ENCODE measurements around the gene DOCK10. TPM values are rescaled to one million over a fixed set of nuclear protein-coding genes. Genes with fewer than 3 reads are reported as not detected.

The DOCK10 gene
- total RNA-seq, 2 experiments from 2014 or later: 343 to 344 TPM

GRCh38 chr2:224799691-224800090 is 242.6 kb downstream of the DOCK10 start:
- no peak overlapping the region for H3K27ac Mint-ChIP-seq

GRCh38 chr2:224798180-224798579 is 244.1 kb downstream of the DOCK10 start:
- Mint-ChIP-seq H3K27me3 (ENCODE audit: low read depth) (no peaks in the 10 kb centered on the region), H3K4me1 (ENCODE audit: low read depth) (no peaks in the 10 kb centered on the region), H3K9me3 (ENCODE audit: insufficient read depth) (no peaks in the 10 kb centered on the region), H3K4me3 (no peak overlapping the region), H3K36me3 (ENCODE audit: low read depth) (peaks cover 91% of the 10 kb centered on the region), H3K27ac (peak overlapping the region; percentile 36)
- ATAC-seq: no peak
- ChIA-PET CTCF (interaction anchor here (0.9 kb wide), 1 partner anchor 17 kb away, joined by 3 read pairs; no protein-coding TSS in a partner anchor), POLR2A (no interaction called here)
- no peak for DNase-seq

More at GRCh38 chr2:224799691-224800090, 242.6 kb downstream of the DOCK10 start:
- no peak for ATAC-seq
- POLR2A ChIA-PET: interaction anchor here (0.5 kb wide), 1 partner anchor 37 kb away, joined by 3 read pairs; no protein-coding TSS in a partner anchor
- no peaks in the 10 kb centered on the region for H3K4me1 Mint-ChIP-seq (ENCODE audit: low read depth)
- H3K36me3 Mint-ChIP-seq (ENCODE audit: low read depth): peaks cover 87% of the 10 kb centered on the region
- CTCF ChIA-PET: no interaction called here
- no peaks in the 10 kb centered on the region for H3K27me3 Mint-ChIP-seq (ENCODE audit: low read depth)
- H3K9me3 Mint-ChIP-seq (ENCODE audit: insufficient read depth): no peaks in the 10 kb centered on the region
- no peak overlapping the region for H3K4me3 Mint-ChIP-seq
- no peak for DNase-seq

GRCh38 chr2:224796695-224797305 is 245.5 kb downstream of the DOCK10 start:
- DNase-seq: no peak
- ChIA-PET CTCF (no interaction called here), POLR2A (no interaction called here)
- Mint-ChIP-seq H3K36me3 (ENCODE audit: low read depth) (peaks cover 83% of the 10 kb centered on the region), H3K9me3 (ENCODE audit: insufficient read depth) (no peaks in the 10 kb centered on the region), H3K27me3 (ENCODE audit: low read depth) (no peaks in the 10 kb centered on the region), H3K4me1 (ENCODE audit: low read depth) (no peaks in the 10 kb centered on the region), H3K27ac (no peak overlapping the region), H3K4me3 (no peak overlapping the region)
- ATAC-seq: no peak

- H3K4me1 Mint-ChIP-seq (ENCODE audit: low read depth): no peaks in the 10 kb centered on the region
- ChIA-PET CTCF (no interaction called here), POLR2A (no interaction called here)
- ATAC-seq (no peak), DNase-seq (no peak)
- no peak overlapping the region for H3K4me3 Mint-ChIP-seq
- H3K36me3 Mint-ChIP-seq (ENCODE audit: low read depth): peaks cover 80% of the 10 kb centered on the region
- no peak overlapping the region for H3K27ac Mint-ChIP-seq
- no peaks in the 10 kb centered on the region for H3K9me3 Mint-ChIP-seq (ENCODE audit: insufficient read depth)
- H3K27me3 Mint-ChIP-seq (ENCODE audit: low read depth): no peaks in the 10 kb centered on the region
Observed at GRCh38 chr2:224793946-224794345, 248.3 kb downstream of the DOCK10 start.

GRCh38 chr2:224786848-224787247 is 255.4 kb downstream of the DOCK10 start:
- Mint-ChIP-seq H3K27ac (no peak overlapping the region), H3K4me1 (ENCODE audit: low read depth) (no peaks in the 10 kb centered on the region), H3K9me3 (ENCODE audit: insufficient read depth) (no peaks in the 10 kb centered on the region), H3K36me3 (ENCODE audit: low read depth) (peaks cover 71% of the 10 kb centered on the region), H3K27me3 (ENCODE audit: low read depth) (no peaks in the 10 kb centered on the region), H3K4me3 (no peak overlapping the region)
- ChIA-PET CTCF (no interaction called here), POLR2A (no interaction called here)
- DNase-seq: no peak
- ATAC-seq: no peak

GRCh38 chr2:224781400-224781799 is 260.9 kb downstream of the DOCK10 start:
- H3K27ac Mint-ChIP-seq: peak overlapping the region; percentile 14
- ATAC-seq: no peak

GRCh38 chr2:224780823-224781222 is 261.4 kb downstream of the DOCK10 start:
- Mint-ChIP-seq H3K9me3 (ENCODE audit: insufficient read depth) (no peaks in the 10 kb centered on the region), H3K4me1 (ENCODE audit: low read depth) (no peaks in the 10 kb centered on the region)

More at GRCh38 chr2:224781400-224781799, 260.9 kb downstream of the DOCK10 start:
- Mint-ChIP-seq H3K4me3 (no peak overlapping the region), H3K36me3 (ENCODE audit: low read depth) (peaks cover 68% of the 10 kb centered on the region), H3K9me3 (ENCODE audit: insufficient read depth) (no peaks in the 10 kb centered on the region), H3K4me1 (ENCODE audit: low read depth) (no peaks in the 10 kb centered on the region), H3K27me3 (ENCODE audit: low read depth) (no peaks in the 10 kb centered on the region)
- POLR2A ChIA-PET: no interaction called here
- no peak for DNase-seq
- CTCF ChIA-PET: interaction anchor here (0.9 to 1.6 kb wide), 3 partner anchors 9 to 131 kb away, joined by 3 to 4 read pairs (median 3); no protein-coding TSS in a partner anchor

GRCh38 chr2:224780106-224780505 is 262.2 kb downstream of the DOCK10 start:
- H3K36me3 Mint-ChIP-seq (ENCODE audit: low read depth): peaks cover 68% of the 10 kb centered on the region
- no peaks in the 10 kb centered on the region for H3K9me3 Mint-ChIP-seq (ENCODE audit: insufficient read depth)
- no peak overlapping the region for H3K27ac Mint-ChIP-seq
- H3K4me1 Mint-ChIP-seq (ENCODE audit: low read depth): no peaks in the 10 kb centered on the region
- POLR2A ChIA-PET: no interaction called here
- H3K4me3 Mint-ChIP-seq: no peak overlapping the region
- DNase-seq (no peak), ATAC-seq (no peak)
- CTCF ChIA-PET: interaction anchor here (1.2 to 1.6 kb wide), 2 partner anchors 12 to 130 kb away, joined by 3 to 4 read pairs; no protein-coding TSS in a partner anchor
- H3K27me3 Mint-ChIP-seq (ENCODE audit: low read depth): no peaks in the 10 kb centered on the region

More at GRCh38 chr2:224780823-224781222, 261.4 kb downstream of the DOCK10 start:
- DNase-seq (no peak), ATAC-seq (no peak)
- Mint-ChIP-seq H3K36me3 (ENCODE audit: low read depth) (peaks cover 69% of the 10 kb centered on the region), H3K27ac (peak overlapping the region; percentile 1), H3K27me3 (ENCODE audit: low read depth) (no peaks in the 10 kb centered on the region), H3K4me3 (no peak overlapping the region)
- CTCF ChIA-PET: interaction anchor here (0.9 to 1.6 kb wide), 4 partner anchors 10 to 130 kb away, joined by 3 to 4 read pairs (median 3); no protein-coding TSS in a partner anchor
- POLR2A ChIA-PET: no interaction called here

- H3K4me1 Mint-ChIP-seq (ENCODE audit: low read depth): no peaks in the 10 kb centered on the region
- no peaks in the 10 kb centered on the region for H3K9me3 Mint-ChIP-seq (ENCODE audit: insufficient read depth)
- H3K27me3 Mint-ChIP-seq (ENCODE audit: low read depth): no peaks in the 10 kb centered on the region
- H3K36me3 Mint-ChIP-seq (ENCODE audit: low read depth): peaks cover 70% of the 10 kb centered on the region
- ATAC-seq (peak; percentile 67), DNase-seq (peak; percentile 74)
- no peak overlapping the region for H3K4me3 Mint-ChIP-seq
- H3K27ac Mint-ChIP-seq: no peak overlapping the region
- CTCF ChIA-PET: interaction anchor here (0.6 to 2.3 kb wide), 15 partner anchors 8 to 808 kb away, joined by 3 to 14 read pairs (median 3); no protein-coding TSS in a partner anchor
- POLR2A ChIA-PET: no interaction called here
Observed at GRCh38 chr2:224778474-224778877, 263.8 kb downstream of the DOCK10 start.

GRCh38 chr2:224777559-224777930 is 264.7 kb downstream of the DOCK10 start:
- Mint-ChIP-seq H3K4me3 (no peak overlapping the region), H3K27ac (no peak overlapping the region), H3K9me3 (ENCODE audit: insufficient read depth) (no peaks in the 10 kb centered on the region), H3K36me3 (ENCODE audit: low read depth) (peaks cover 72% of the 10 kb centered on the region), H3K4me1 (ENCODE audit: low read depth) (no peaks in the 10 kb centered on the region), H3K27me3 (ENCODE audit: low read depth) (no peaks in the 10 kb centered on the region)
- ATAC-seq (no peak), DNase-seq (no peak)
- ChIA-PET CTCF (interaction anchor here (0.6 to 2.3 kb wide), 11 partner anchors 10 to 370 kb away, joined by 3 to 14 read pairs (median 3); no protein-coding TSS in a partner anchor), POLR2A (no interaction called here)

- ChIA-PET POLR2A (no interaction called here), CTCF (interaction anchor here (0.6 to 2.3 kb wide), 8 partner anchors 9 to 278 kb away, joined by 3 to 14 read pairs (median 4); no protein-coding TSS in a partner anchor)
- DNase-seq: no peak
- Mint-ChIP-seq H3K4me3 (no peak overlapping the region), H3K27ac (no peak overlapping the region), H3K9me3 (ENCODE audit: insufficient read depth) (no peaks in the 10 kb centered on the region), H3K36me3 (ENCODE audit: low read depth) (peaks cover 70% of the 10 kb centered on the region), H3K27me3 (ENCODE audit: low read depth) (no peaks in the 10 kb centered on the region), H3K4me1 (ENCODE audit: low read depth) (no peaks in the 10 kb centered on the region)
- no peak for ATAC-seq
Observed at GRCh38 chr2:224776795-224777558, 265.3 kb downstream of the DOCK10 start.

- DNase-seq: no peak
- H3K4me3 Mint-ChIP-seq: no peak overlapping the region
- ChIA-PET CTCF (interaction anchor here (1.0 to 2.3 kb wide), 2 partner anchors 13 to 125 kb away, joined by 6 to 9 read pairs; no protein-coding TSS in a partner anchor), POLR2A (no interaction called here)
- H3K9me3 Mint-ChIP-seq (ENCODE audit: insufficient read depth): no peaks in the 10 kb centered on the region
- H3K27ac Mint-ChIP-seq: no peak overlapping the region
- no peaks in the 10 kb centered on the region for H3K27me3 Mint-ChIP-seq (ENCODE audit: low read depth)
- no peak for ATAC-seq
- peaks cover 69% of the 10 kb centered on the region for H3K36me3 Mint-ChIP-seq (ENCODE audit: low read depth)
- peaks cover under 1% of the 10 kb centered on the region for H3K4me1 Mint-ChIP-seq (ENCODE audit: low read depth)
Observed at GRCh38 chr2:224775647-224776046, 266.6 kb downstream of the DOCK10 start.

Measured in activated CD8-positive, alpha-beta T cell treated with anti-CD3 and anti-CD28 coated beads, Interleukin-2, amount 10 ng/mL, durations not matched to agents 7 days and 5 days (primary cell).